CD4-positive, alpha-beta memory T cell (primary cell): ENCODE results near the gene JUNB. TPM values are rescaled to one million over a fixed set of nuclear protein-coding genes. Genes with fewer than 3 reads are reported as not detected.

Experiments used
- CTCF ChIA-PET: fragments of 350-600 bp; sonication (Branson Sonifier 250); formaldehyde crosslinking; loops from one replicate; lab custom pipeline; 2021; ENCODE audit warnings: inconsistent platforms; ENCODE audit not compliant: partially characterized antibody; lab: Charles Lee
- POLR2A ChIA-PET: fragments of 350-600 bp; sonication (Branson Sonifier 250); formaldehyde crosslinking; loops from one replicate; lab custom pipeline; 2021; ENCODE audit not compliant: partially characterized antibody; lab: Charles Lee
- DNase-seq, 5 donors: peaks; one replicate each; pipeline versions ENCODE4 v3.0.0 to v3.0.0-alpha.2; 2020 to 2022; ENCODE audit warnings: mixed read lengths in 1 of 5
- H3K27ac ChIP-seq: one replicate; pipeline ENCODE4 v1.7.0; 2013; ENCODE audit warnings: low read depth, low read length
- H3K27me3 ChIP-seq: 2 replicates; pipeline ENCODE4 v1.7.0; 2013; ENCODE audit warnings: mild to moderate bottlenecking, low read length, moderate library complexity; ENCODE audit not compliant: insufficient read depth
- H3K36me3 ChIP-seq: 2 replicates; pipeline ENCODE4 v1.7.0; 2013; ENCODE audit warnings: mild to moderate bottlenecking, low read length, moderate library complexity; ENCODE audit not compliant: insufficient read depth
- H3K4me1 ChIP-seq: 2 replicates; pipeline ENCODE4 v1.7.0; 2013; ENCODE audit warnings: mild to moderate bottlenecking, low read length, moderate library complexity; ENCODE audit not compliant: insufficient read depth
- H3K4me3 ChIP-seq, 2 donors: one replicate each; pipeline ENCODE4 v1.7.0; 2013; ENCODE audit warnings: low read length in 2 of 2, mild to moderate bottlenecking in 1 of 2
- H3K9me3 ChIP-seq, 2 donors: one replicate each; pipeline ENCODE4 v1.7.0; 2013; ENCODE audit warnings: low read length in 2 of 2, control low read depth in 1 of 2; ENCODE audit not compliant: control insufficient read depth in 1 of 2
- H3K27ac Mint-ChIP-seq, 7 donors: one replicate each; pipeline ENCODE4 v1.8.0; 2020 to 2021; ENCODE audit warnings: mixed read lengths in 7 of 7, mild to moderate bottlenecking in 6 of 7, inconsistent platforms in 3 of 7, moderate library complexity in 3 of 7
- H3K27me3 Mint-ChIP-seq, 2 donors: one replicate each; pipeline ENCODE4 v1.8.0; 2020 to 2021; ENCODE audit warnings: mixed read lengths in 2 of 2
- H3K36me3 Mint-ChIP-seq, 2 donors: one replicate each; pipeline ENCODE4 v1.8.0; 2020 to 2021; ENCODE audit warnings: mixed read lengths in 2 of 2, inconsistent platforms in 1 of 2, mild to moderate bottlenecking in 1 of 2
- H3K4me1 Mint-ChIP-seq, 4 donors: one replicate each; pipeline ENCODE4 v1.8.0; 2020 to 2021; ENCODE audit warnings: mixed read lengths in 4 of 4, mild to moderate bottlenecking in 1 of 4
- H3K4me3 Mint-ChIP-seq, 8 donors: one replicate each; pipeline ENCODE4 v1.8.0; 2020 to 2021; ENCODE audit warnings: mixed read lengths in 8 of 8, mild to moderate bottlenecking in 7 of 8, moderate library complexity in 6 of 8, inconsistent platforms in 3 of 8
- H3K9me3 Mint-ChIP-seq, 8 donors: one replicate each; pipeline ENCODE4 v1.8.0; 2020 to 2021; ENCODE audit warnings: mixed read lengths in 8 of 8, mild to moderate bottlenecking in 5 of 8, inconsistent platforms in 3 of 8, moderate library complexity in 1 of 8
- intact Hi-C: fragments of 100-400 bp; cut with micrococcal nuclease; formaldehyde crosslinking; loops from one replicate; pipeline ENCODE4 v1.15.1; 2023
- polyA plus RNA-seq, 2 donors: library from polyadenylated mRNA; unstranded; fragments of 300-500 nt; fragmentation: Illumina TruSeq; gene quantifications; one replicate each; pipeline ENCODE4 v1.2.3, GENCODE V29; 2021
- total RNA-seq, 2 experiments: library from RNA; stranded (reverse); gene quantifications; one replicate each; pipeline ENCODE4 v1.2.3, GENCODE V29; 2021

The JUNB gene
- total and polyA plus RNA-seq, 4 experiments from 2014 or later: 103 to 3,132 (median 438) TPM

- Histone ChIP-seq H3K27ac (peak overlapping the region; percentile 100), H3K4me1 (peaks cover 50% of the 10 kb centered on the region), H3K4me3 (peak overlapping the region; percentile 88 to 100), H3K36me3 (peaks cover 4% of the 10 kb centered on the region), H3K27me3 (no peaks in the 10 kb centered on the region), H3K9me3 (no peaks in the 10 kb centered on the region)
- CTCF ChIA-PET: interaction anchor here (0.8 to 17.4 kb wide), 5 partner anchors 10 to 141 kb away, joined by 3 to 906 read pairs (median 5); partner anchors contain the start of genes FARSA, HOOK2, THSD8 and TNPO2
- peak; percentile 67 to 78 (median 75) for DNase-seq
- Mint-ChIP-seq H3K9me3 (peaks cover 0 to 24% (median 0%) of the 10 kb centered on the region in 8 donors), H3K4me1 (peaks cover 31 to 62% (median 40%) of the 10 kb centered on the region in 4 donors), H3K27ac (peak overlapping the region in 6 of 7 donors; percentile 99 to 100 (median 100)), H3K36me3 (peaks cover 7 to 28% of the 10 kb centered on the region in 2 donors), H3K4me3 (peak overlapping the region; percentile 92 to 98 (median 95)), H3K27me3 (no peaks in the 10 kb centered on the region)
- intact Hi-C loops: loop anchor here (5.0 kb wide), 3 partner anchors 155 to 1055 kb away; partner anchors contain the start of genes IER2, RAD23A and STX10
- POLR2A ChIA-PET: interaction anchor here (0.7 to 20.0 kb wide), 37 partner anchors 10 to 503 kb away, joined by 3 to 1162 read pairs (median 5); partner anchors contain the start of genes CALR, DHPS, FARSA and FBXW9
These were observed 966 bp downstream of the JUNB start for GRCh38 chr19:12792051-12792852.

GRCh38 chr19:12792853-12793289, 1.6 kb downstream of the JUNB start:
- ChIA-PET POLR2A (interaction anchor here (0.6 to 20.0 kb wide), 27 partner anchors 10 to 1725 kb away, joined by 3 to 1162 read pairs (median 4); partner anchors contain the start of genes CALR, DHPS, DNAJB1 and FBXW9), CTCF (interaction anchor here (0.8 to 17.4 kb wide), 7 partner anchors 9 to 141 kb away, joined by 3 to 906 read pairs (median 5); partner anchors contain the start of genes DHPS, FARSA, HOOK2 and THSD8)
- H3K4me1 ChIP-seq: peaks cover 50% of the 10 kb centered on the region
- peaks cover 4% of the 10 kb centered on the region for H3K36me3 ChIP-seq
- Mint-ChIP-seq H3K27me3 (no peaks in the 10 kb centered on the region), H3K27ac (peak overlapping the region in 6 of 7 donors; percentile 99 to 100 (median 100)), H3K36me3 (peaks cover 7 to 28% of the 10 kb centered on the region in 2 donors), H3K4me3 (peak overlapping the region; percentile 92 to 98 (median 95)), H3K9me3 (peaks cover 0 to 24% (median 0%) of the 10 kb centered on the region in 8 donors), H3K4me1 (peaks cover 31 to 61% (median 40%) of the 10 kb centered on the region in 4 donors)
- H3K27ac ChIP-seq: peak overlapping the region; percentile 100
- DNase-seq: peak in 1 of 5 donors; percentile 57
- intact Hi-C loops: loop anchor here (5.0 kb wide), 3 partner anchors 154 to 1054 kb away; partner anchors contain the start of genes IER2, RAD23A and STX10
- no peaks in the 10 kb centered on the region for H3K9me3 ChIP-seq
- peak overlapping the region; percentile 88 to 100 for H3K4me3 ChIP-seq
- H3K27me3 ChIP-seq: no peaks in the 10 kb centered on the region

- H3K4me3 Mint-ChIP-seq: peak overlapping the region; percentile 92 to 98 (median 95)
- CTCF ChIA-PET: interaction anchor here (0.8 to 17.4 kb wide), 7 partner anchors 9 to 140 kb away, joined by 3 to 906 read pairs (median 5); partner anchors contain the start of genes DHPS, FARSA, HOOK2 and THSD8
- peaks cover 7 to 28% of the 10 kb centered on the region in 2 donors for H3K36me3 Mint-ChIP-seq
- Histone ChIP-seq H3K27me3 (no peaks in the 10 kb centered on the region), H3K4me3 (peak overlapping the region; percentile 88 to 100), H3K4me1 (peaks cover 47% of the 10 kb centered on the region), H3K36me3 (peaks cover 4% of the 10 kb centered on the region), H3K27ac (peak overlapping the region; percentile 100), H3K9me3 (no peaks in the 10 kb centered on the region)
- H3K27me3 Mint-ChIP-seq: no peaks in the 10 kb centered on the region
- H3K27ac Mint-ChIP-seq: peak overlapping the region in 6 of 7 donors; percentile 99 to 100 (median 100)
- POLR2A ChIA-PET: interaction anchor here (0.6 to 20.0 kb wide), 22 partner anchors 9 to 1725 kb away, joined by 3 to 1162 read pairs (median 8); partner anchors contain the start of genes DHPS, DNAJB1, FBXW9 and GCDH
- intact Hi-C loops: loop anchor here (5.0 kb wide), 3 partner anchors 154 to 1054 kb away; partner anchors contain the start of genes IER2, RAD23A and STX10
- H3K9me3 Mint-ChIP-seq: peaks cover 0 to 24% (median 0%) of the 10 kb centered on the region in 8 donors
- H3K4me1 Mint-ChIP-seq: peaks cover 30 to 55% (median 36%) of the 10 kb centered on the region in 4 donors
- DNase-seq: peak; percentile 95 to 98 (median 97)
These were observed 2.3 kb downstream of the JUNB start for GRCh38 chr19:12793290-12794195.

DNA sequence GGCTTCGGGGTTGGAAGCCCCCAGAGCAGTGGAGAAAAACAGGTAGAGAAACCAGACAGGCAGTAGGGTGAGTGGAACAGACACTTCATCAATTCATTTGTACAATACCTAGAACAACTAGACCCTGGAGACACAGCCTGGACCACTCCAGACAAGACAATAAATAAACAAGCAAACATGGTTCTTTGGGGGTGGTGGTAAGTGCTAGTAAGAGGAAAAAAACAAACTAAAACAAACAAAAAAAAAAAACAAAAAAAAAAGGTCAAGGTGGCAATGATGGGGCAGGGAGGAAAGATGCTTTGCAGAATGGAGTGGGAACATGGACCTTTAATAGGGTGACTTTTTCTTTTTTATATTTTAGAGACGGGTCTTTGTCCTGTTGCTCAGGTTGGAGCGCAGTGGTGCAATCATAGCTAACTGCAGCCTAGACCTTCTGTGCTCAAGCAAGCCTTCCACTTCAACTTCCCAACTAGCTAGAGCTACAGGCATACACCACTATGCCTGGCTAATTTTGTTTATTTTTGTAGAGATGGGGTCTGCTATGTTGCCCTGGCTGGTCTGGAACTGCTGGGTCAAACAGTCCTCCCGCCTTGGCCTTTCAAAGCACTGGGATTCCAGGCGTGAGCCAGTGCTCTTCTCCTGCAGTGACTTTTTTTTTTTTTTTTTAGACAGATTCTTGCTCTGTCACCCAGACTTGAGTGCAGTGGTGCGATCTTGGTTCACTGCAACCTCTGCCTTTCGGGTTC, 3.1 kb downstream of the JUNB start:
- POLR2A ChIA-PET: interaction anchor here (4.3 to 20.0 kb wide), 6 partner anchors 8 to 72 kb away, joined by 26 to 1162 read pairs (median 61); partner anchors contain the start of genes GET3, HOOK2, PRDX2 and RNASEH2A
- peak in 3 of 5 donors; percentile 43 to 64 (median 57) for DNase-seq
- peak overlapping the region; percentile 11 to 100 for H3K4me3 ChIP-seq
- no peaks in the 10 kb centered on the region for H3K27me3 ChIP-seq
- Mint-ChIP-seq H3K4me3 (peak overlapping the region; percentile 62 to 88 (median 84)), H3K9me3 (peaks cover 0 to 24% (median 0%) of the 10 kb centered on the region in 8 donors), H3K4me1 (peaks cover 25 to 46% (median 31%) of the 10 kb centered on the region in 4 donors), H3K27ac (peak overlapping the region in 6 of 7 donors; percentile 93 to 99 (median 98)), H3K36me3 (peaks cover 7 to 30% of the 10 kb centered on the region in 2 donors), H3K27me3 (no peaks in the 10 kb centered on the region)
- H3K27ac ChIP-seq: peak overlapping the region; percentile 100
- CTCF ChIA-PET: interaction anchor here (0.8 to 17.4 kb wide), 5 partner anchors 24 to 118 kb away, joined by 5 to 906 read pairs (median 13); partner anchors contain the start of genes HOOK2 and TNPO2
- no peaks in the 10 kb centered on the region for H3K9me3 ChIP-seq
- intact Hi-C loops: loop anchor here (5.0 kb wide), 3 partner anchors 153 to 1053 kb away; partner anchors contain the start of genes IER2, RAD23A and STX10
- peaks cover 39% of the 10 kb centered on the region for H3K4me1 ChIP-seq
- H3K36me3 ChIP-seq: peaks cover 4% of the 10 kb centered on the region

DNA sequence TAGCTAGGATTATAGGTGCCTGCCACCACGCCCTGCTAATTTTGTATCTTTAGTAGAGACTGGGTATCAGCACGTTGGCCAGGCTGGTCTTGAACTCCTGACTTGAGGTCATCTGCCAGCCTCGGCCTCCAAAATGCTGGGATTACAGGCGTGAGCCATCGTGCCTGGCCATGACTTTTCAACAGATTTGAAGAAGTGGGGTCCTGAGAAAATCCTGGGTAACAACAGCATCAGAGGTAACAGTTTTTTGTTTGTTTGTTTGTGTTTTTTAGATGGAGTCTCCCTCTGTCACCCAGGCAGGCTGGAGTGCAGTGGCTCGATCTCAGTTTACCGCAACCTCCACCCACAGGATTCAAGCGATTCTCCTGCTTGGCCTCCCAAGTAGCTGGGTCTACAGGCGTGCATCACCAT, 3.7 kb downstream of the JUNB start:
- peaks cover 7 to 34% of the 10 kb centered on the region in 2 donors for H3K36me3 Mint-ChIP-seq
- H3K4me3 Mint-ChIP-seq: peak overlapping the region; percentile 62 to 88 (median 84)
- ChIA-PET POLR2A (interaction anchor here (1.4 to 20.0 kb wide), 7 partner anchors 8 to 114 kb away, joined by 4 to 1162 read pairs (median 54); partner anchors contain the start of genes GET3, HOOK2, PRDX2 and THSD8), CTCF (interaction anchor here (0.8 to 17.4 kb wide), 9 partner anchors 8 to 118 kb away, joined by 3 to 906 read pairs (median 5); partner anchors contain the start of genes HOOK2, RNASEH2A and TNPO2)
- peak overlapping the region; percentile 100 for H3K27ac ChIP-seq
- no peaks in the 10 kb centered on the region for H3K9me3 ChIP-seq
- H3K4me3 ChIP-seq: no peak overlapping the region
- DNase-seq: no peak
- peaks cover 26 to 50% (median 34%) of the 10 kb centered on the region in 4 donors for H3K4me1 Mint-ChIP-seq
- peaks cover 42% of the 10 kb centered on the region for H3K4me1 ChIP-seq
- H3K36me3 ChIP-seq: peaks cover 10% of the 10 kb centered on the region
- intact Hi-C loops: loop anchor here (5.0 kb wide), 4 partner anchors 52 to 1052 kb away; partner anchors contain the start of genes IER2, RAD23A and STX10
- H3K27ac Mint-ChIP-seq: peak overlapping the region in 6 of 7 donors; percentile 93 to 99 (median 98)
- no peaks in the 10 kb centered on the region for H3K27me3 ChIP-seq
- no peaks in the 10 kb centered on the region for H3K27me3 Mint-ChIP-seq
- H3K9me3 Mint-ChIP-seq: peaks cover 0 to 24% (median 0%) of the 10 kb centered on the region in 8 donors
